WTC11 (cell line): Measurements from ENCODE around the gene ATP5MC3. TPM values are rescaled to one million over a fixed set of nuclear protein-coding genes. Genes with fewer than 3 reads are reported as not detected.

Source experiments
- ATAC-seq: fragments of 200-7000 bp; cut with Tn5 transposase; 2 replicates; pipeline ENCODE4 v1.10.0; 2021; ENCODE audit warnings: mild to moderate bottlenecking, moderate library complexity
- CTCF ChIA-PET: fragments of 300-600 bp; sonication (Branson Sonifier 250); formaldehyde crosslinking; loops from one replicate; lab custom pipeline; 2021; ENCODE audit warnings: antibody characterized with exemption; lab: Charles Lee
- POLR2A ChIA-PET: fragments of 350-600 bp; sonication (Branson Sonifier 250); formaldehyde crosslinking; loops from one replicate; lab custom pipeline; 2021; ENCODE audit warnings: antibody characterized with exemption; lab: Charles Lee
- DNase-seq: peaks from one replicate; pipeline ENCODE4 v3.0.0; 2021; ENCODE audit warnings: low spot score
- H3K27ac Mint-ChIP-seq: 2 replicates; pipeline ENCODE4 v1.8.0; 2021; ENCODE audit warnings: mixed read lengths
- H3K27me3 Mint-ChIP-seq: 2 replicates; pipeline ENCODE4 v1.8.0; 2021; ENCODE audit warnings: low read depth, mild to moderate bottlenecking, moderate library complexity, mixed read lengths
- H3K36me3 Mint-ChIP-seq: 2 replicates; pipeline ENCODE4 v1.8.0; 2021; ENCODE audit warnings: mixed read lengths
- H3K4me1 Mint-ChIP-seq: 2 replicates; pipeline ENCODE4 v1.8.0; 2022; ENCODE audit warnings: mixed read lengths
- H3K4me3 Mint-ChIP-seq: 2 replicates; pipeline ENCODE4 v1.8.0; 2021; ENCODE audit warnings: mild to moderate bottlenecking, moderate library complexity, mixed read lengths
- H3K9me3 Mint-ChIP-seq: 2 replicates; pipeline ENCODE4 v1.8.0; 2021; ENCODE audit warnings: mixed read lengths
- CREM ChIP-seq: sonication (generic); formaldehyde crosslinking; IDR thresholded peaks from 2 replicates; pipeline ENCODE4 v1.8.1; 2022; ENCODE audit warnings: mild to moderate bottlenecking, missing genetic modification reagents, moderate library complexity
- E2F1 ChIP-seq: sonication (generic); formaldehyde crosslinking; IDR thresholded peaks from 2 replicates; pipeline ENCODE4 v1.8.0; 2022; ENCODE audit warnings: mild to moderate bottlenecking, missing genetic modification reagents
- E2F4 ChIP-seq: sonication (generic); formaldehyde crosslinking; IDR thresholded peaks from 2 replicates; pipeline ENCODE4 v1.8.1; 2022; ENCODE audit warnings: low read depth, mild to moderate bottlenecking, moderate library complexity, missing genetic modification reagents, borderline replicate concordance
- FOXP4 ChIP-seq: sonication (generic); formaldehyde crosslinking; IDR thresholded peaks from 2 replicates; pipeline ENCODE4 v1.8.0; 2022; ENCODE audit warnings: mild to moderate bottlenecking, missing genetic modification reagents
- GABPB1 ChIP-seq: sonication (generic); formaldehyde crosslinking; IDR thresholded peaks from 2 replicates; pipeline ENCODE4 v1.8.1; 2023; ENCODE audit warnings: mild to moderate bottlenecking, missing genetic modification reagents
- GRHL2 ChIP-seq: fragments of 250-450 bp; sonication (Bioruptor Pico); IDR thresholded peaks from 2 replicates; pipeline ENCODE4 v1.8.0; 2022; ENCODE audit warnings: mild to moderate bottlenecking, moderate library complexity; ENCODE audit not compliant: insufficient replicate concordance, severe bottlenecking
- KAT7 ChIP-seq: sonication (generic); formaldehyde crosslinking; IDR thresholded peaks from 2 replicates; pipeline ENCODE4 v1.8.1; 2023; ENCODE audit warnings: missing genetic modification reagents, mild to moderate bottlenecking, borderline replicate concordance
- MYBL2 ChIP-seq: sonication (generic); formaldehyde crosslinking; IDR thresholded peaks from 2 replicates; pipeline ENCODE4 v1.8.1; 2023; ENCODE audit warnings: mild to moderate bottlenecking, moderate library complexity, missing genetic modification reagents
- NFATC4 ChIP-seq: fragments of 250-450 bp; sonication (Bioruptor Pico); IDR thresholded peaks from 2 replicates; pipeline ENCODE4 v1.9.0; 2021; ENCODE audit warnings: mild to moderate bottlenecking
- SOX15 ChIP-seq: fragments of 250-450 bp; sonication (Bioruptor Pico); IDR thresholded peaks from 2 replicates; pipeline ENCODE4 v1.9.0; 2021; ENCODE audit warnings: mild to moderate bottlenecking
- USF1 ChIP-seq: sonication (generic); formaldehyde crosslinking; IDR thresholded peaks from 2 replicates; pipeline ENCODE4 v1.8.0; 2022; ENCODE audit warnings: mild to moderate bottlenecking, missing genetic modification reagents
- ZBTB21 ChIP-seq: sonication (generic); formaldehyde crosslinking; IDR thresholded peaks from 2 replicates; pipeline ENCODE4 v1.8.1; 2023; ENCODE audit warnings: mild to moderate bottlenecking, missing genetic modification reagents, borderline replicate concordance
- ZBTB43 ChIP-seq: sonication (generic); formaldehyde crosslinking; IDR thresholded peaks from 2 replicates; pipeline ENCODE4 v1.8.1; 2023; ENCODE audit warnings: mild to moderate bottlenecking, missing genetic modification reagents
- ZNF281 ChIP-seq: sonication (generic); formaldehyde crosslinking; IDR thresholded peaks from 2 replicates; pipeline ENCODE4 v1.8.0; 2023; ENCODE audit warnings: mild to moderate bottlenecking, missing genetic modification reagents
- ZNF317 ChIP-seq: sonication (generic); formaldehyde crosslinking; IDR thresholded peaks from 2 replicates; pipeline ENCODE4 v1.8.1; 2023; ENCODE audit warnings: low read depth, mild to moderate bottlenecking, moderate library complexity, missing genetic modification reagents, borderline replicate concordance
- ZNF512 ChIP-seq: sonication (generic); formaldehyde crosslinking; IDR thresholded peaks from 2 replicates; pipeline ENCODE4 v1.8.1; 2022; ENCODE audit warnings: missing genetic modification reagents, borderline replicate concordance
- total RNA-seq: library from RNA; stranded (reverse); gene quantifications from 3 replicates; pipeline ENCODE4 v1.2.3, GENCODE V29; 2021

Gene ATP5MC3
- total RNA-seq, 1 experiment from 2014 or later = 370 TPM

GRCh38 chr2:175143191-175143590 lies 38.3 kb downstream of the ATP5MC3 start:
- H3K27ac Mint-ChIP-seq = no peak overlapping the region
- ATAC-seq = no peak
- no peak for TF ChIP-seq USF1 (CRISPR knock-in tag)
- no peak for TF ChIP-seq ZNF512 (CRISPR knock-in tag)
- TF ChIP-seq FOXP4 (CRISPR knock-in tag) = no peak
- CTCF ChIA-PET = no interaction called here
- no peaks in the 10 kb centered on the region for H3K9me3 Mint-ChIP-seq
- H3K4me3 Mint-ChIP-seq = no peak overlapping the region
- DNase-seq = no peak
- peaks cover 5% of the 10 kb centered on the region; the same call in 1 of the 2 replicates for H3K36me3 Mint-ChIP-seq
- H3K4me1 Mint-ChIP-seq = no peaks in the 10 kb centered on the region
- POLR2A ChIA-PET = interaction anchor here (0.6 kb wide), 1 partner anchor 10 kb away, joined by 3 read pairs; no protein-coding TSS in a partner anchor
- no peaks in the 10 kb centered on the region for H3K27me3 Mint-ChIP-seq

GRCh38 chr2:175140332-175140731 lies 41.2 kb downstream of the ATP5MC3 start:
- H3K36me3 Mint-ChIP-seq = peaks cover 7% of the 10 kb centered on the region
- H3K4me1 Mint-ChIP-seq = peaks cover 19% of the 10 kb centered on the region

More at GRCh38 chr2:175140332-175140731, 41.2 kb downstream of the ATP5MC3 start:
- no peak for ATAC-seq
- ChIA-PET POLR2A (no interaction called here), CTCF (interaction anchor here (1.5 kb wide), 1 partner anchor 111 kb away, joined by 4 read pairs; no protein-coding TSS in a partner anchor)
- TF ChIP-seq KAT7 (CRISPR knock-in tag) (no peak), ZBTB43 (CRISPR knock-in tag) (no peak), GABPB1 (CRISPR knock-in tag) (no peak), CREM (no peak), GRHL2 (CRISPR knock-in tag) (no peak), ZBTB21 (CRISPR knock-in tag) (no peak), SOX15 (CRISPR knock-in tag) (no peak), MYBL2 (CRISPR knock-in tag) (no peak), ZNF281 (CRISPR knock-in tag) (no peak), E2F1 (CRISPR knock-in tag) (no peak), NFATC4 (no peak), E2F4 (no peak), ZNF317 (CRISPR knock-in tag) (no peak)
- TF ChIP-seq, all 79 proteins: peak for 0
- Mint-ChIP-seq H3K4me3 (no peak overlapping the region), H3K27ac (no peak overlapping the region; the same call in 1 of the 2 replicates), H3K9me3 (no peaks in the 10 kb centered on the region), H3K27me3 (no peaks in the 10 kb centered on the region)
- no peak for DNase-seq
